ENCODE data around the gene EDEM2.

GRCh38 chr20:35125753-35126152, 21.4 kb downstream of the EDEM2 start:
- TF ChIP-seq EZH2 (IDR thresholded peaks at IDR 0.05) (no peak), POLR2AphosphoS5 (IDR thresholded peaks at IDR 0.05; ENCODE audit: borderline replicate concordance, low read depth, low read length) (no peak), FOXP2 (optimal IDR thresholded peaks at IDR 0.05; ENCODE audit: control extremely low read depth, extremely low read length, insufficient read depth) (no peak)
